GM12878 (cell line): ENCODE measurements around the gene ACSL4. TPM values are rescaled to one million over a fixed set of nuclear protein-coding genes. Genes with fewer than 3 reads are reported as not detected.

Experiments used
- ATAC-seq: fragments of 200-7000 bp; cut with Tn5 transposase; 3 replicates; pipeline ENCODE4 v1.9.1; 2020; ENCODE audit warnings: mild to moderate bottlenecking, moderate library complexity
- BruUV-seq: library from RNA; stranded (reverse); fragments of 400-500 nt; replicated peaks from 2 replicates; lab custom pipeline; 2021; lab: Mats Ljungman, UMichigan
- CTCF ChIA-PET: fragments of 300-600 bp; sonication (Branson Sonifier 250); formaldehyde crosslinking; extraction: SDS; loops from one replicate; lab custom pipeline; 2021; ENCODE audit warnings: inconsistent platforms; lab: Yijun Ruan, JAX
- POLR2A ChIA-PET: fragments of 350-600 bp; formaldehyde crosslinking; extraction: SDS; loops from one replicate; lab custom pipeline; 2021; ENCODE audit warnings: inconsistent platforms; lab: Charles Lee
- RAD21 ChIA-PET: fragments of 300-600 bp; sonication (Branson Sonifier 250); formaldehyde crosslinking; loops from one replicate; lab custom pipeline; 2023; ENCODE audit warnings: antibody characterized with exemption; ENCODE audit not compliant: unreplicated experiment; lab: Charles Lee
- SMC1A ChIA-PET: fragments of 300-600 bp; sonication (Branson Sonifier 250); formaldehyde crosslinking; loops from one replicate; lab custom pipeline; 2023; ENCODE audit not compliant: unreplicated experiment, uncharacterized antibody; lab: Charles Lee
- DNase-seq: peaks from one replicate; pipeline ENCODE4 v3.0.0-alpha.2; 2011; ENCODE audit warnings: low read depth, low spot score
- FAIRE-seq: peaks from 3 replicates; lab custom pipeline; 2011; peaks lifted over from hg19 to GRCh38; lab: Jason Lieb, UNC
- H2AFZ ChIP-seq: 2 replicates; pipeline ENCODE4 v1.6.0; 2011; ENCODE audit warnings: low read depth, low read length, control low read depth; ENCODE audit not compliant: control insufficient read depth
- H3K27ac ChIP-seq: 2 replicates; pipeline ENCODE4 v1.5.1; 2011; ENCODE audit warnings: control low read depth; ENCODE audit not compliant: control insufficient read depth, insufficient read depth
- H3K27me3 ChIP-seq, 2 experiments: replicated peaks in 1 of 2; 2 replicates each; pipeline versions ENCODE4 v1.6.0 to v1.6.1; 2011; ENCODE audit warnings: low read length in 1 of 2; ENCODE audit not compliant: control insufficient read depth in 2 of 2, insufficient read depth in 2 of 2
- H3K36me3 ChIP-seq, 2 experiments: 2 replicates each; pipeline ENCODE4 v1.5.1; 2011; ENCODE audit warnings: low read length in 1 of 2; ENCODE audit not compliant: control insufficient read depth in 2 of 2, insufficient read depth in 2 of 2
- H3K4me1 ChIP-seq: 2 replicates; pipeline ENCODE4 v1.6.1; 2011; ENCODE audit warnings: mild to moderate bottlenecking, low read length, moderate library complexity, mixed read lengths; ENCODE audit not compliant: control insufficient read depth, insufficient read depth
- H3K4me2 ChIP-seq: 2 replicates; pipeline ENCODE4 v1.6.0; 2011; ENCODE audit warnings: control low read depth; ENCODE audit not compliant: control insufficient read depth, insufficient read depth
- H3K4me3 ChIP-seq: fragments of 200-600 bp; sonication (generic); 2 replicates; pipeline ENCODE4 v1.5.1; 2016
- H3K79me2 ChIP-seq: 2 replicates; pipeline ENCODE4 v1.6.0; 2011; ENCODE audit warnings: low read length; ENCODE audit not compliant: control insufficient read depth, insufficient read depth
- H3K9ac ChIP-seq: 2 replicates; pipeline ENCODE4 v1.8.0; 2011; ENCODE audit warnings: low read length, control low read depth, mixed read lengths; ENCODE audit not compliant: control insufficient read depth, insufficient read depth
- H3K9me3 ChIP-seq: replicated peaks from 3 replicates; pipeline ENCODE4 v1.5.1; 2011; ENCODE audit warnings: mild to moderate bottlenecking, low read length; ENCODE audit not compliant: control insufficient read depth, insufficient read depth
- H4K20me1 ChIP-seq: 2 replicates; pipeline ENCODE4 v1.6.0; 2011; ENCODE audit not compliant: control insufficient read depth, insufficient read depth
- CHD2 ChIP-seq: IDR thresholded peaks from 2 replicates; pipeline ENCODE4 v1.6.1; 2011; ENCODE audit warnings: low read depth, low read length, improper control_type of control experiment, borderline replicate concordance
- CREM ChIP-seq: IDR thresholded peaks from 2 replicates; pipeline ENCODE4 v1.6.1; 2014; ENCODE audit warnings: antibody characterized with exemption, low read depth
- EED ChIP-seq: sonication (generic); IDR thresholded peaks from 2 replicates; pipeline ENCODE4 v1.6.1; 2016; ENCODE audit warnings: antibody characterized with exemption, low read depth
- EGR1 ChIP-seq, 2 experiments: IDR thresholded peaks; 1 replicate in 1 of 2; 2 replicates in 1 of 2; pipeline ENCODE4 v1.6.1; 2011 to 2012; ENCODE audit warnings: low read depth in 2 of 2, low read length in 2 of 2, borderline replicate concordance in 1 of 2, mild to moderate bottlenecking in 1 of 2, moderate library complexity in 1 of 2
- IRF4 ChIP-seq: IDR thresholded peaks from 2 replicates; pipeline ENCODE4 v1.6.1; 2011; ENCODE audit warnings: low read depth, low read length
- JUND ChIP-seq: IDR thresholded peaks from 2 replicates; pipeline ENCODE4 v1.6.1; 2012; ENCODE audit warnings: low read depth, mild to moderate bottlenecking, low read length, improper control_type of control experiment, moderate library complexity
- NBN ChIP-seq: fragments of 450-650 bp; IDR thresholded peaks from 2 replicates; pipeline ENCODE4 v1.6.1; 2016
- RB1 ChIP-seq: fragments of 450-650 bp; formaldehyde crosslinking; IDR thresholded peaks from 2 replicates; pipeline ENCODE4 v1.6.1; 2017; ENCODE audit warnings: mild to moderate bottlenecking, borderline replicate concordance
- SMAD5 ChIP-seq: IDR thresholded peaks from 2 replicates; pipeline ENCODE4 v1.6.1; 2016; ENCODE audit warnings: antibody characterized with exemption, low read depth
- SMARCA5 ChIP-seq: fragments of 450-650 bp; IDR thresholded peaks from 2 replicates; pipeline ENCODE4 v1.6.1; 2017; ENCODE audit warnings: mild to moderate bottlenecking
- SREBF2 ChIP-seq: IDR thresholded peaks from 2 replicates; pipeline ENCODE4 v1.6.1; 2012; ENCODE audit warnings: mild to moderate bottlenecking, low read length
- SRF ChIP-seq, 2 experiments: IDR thresholded peaks; 2 replicates each; pipeline ENCODE4 v1.6.1; 2011; ENCODE audit warnings: low read depth in 2 of 2, low read length in 2 of 2, mild to moderate bottlenecking in 1 of 2, moderate library complexity in 1 of 2
- TARDBP ChIP-seq: IDR thresholded peaks from 2 replicates; pipeline ENCODE4 v1.6.1; 2016; ENCODE audit warnings: borderline replicate concordance
- YY1 ChIP-seq: IDR thresholded peaks from 2 replicates; pipeline ENCODE4 v1.6.1; 2011; ENCODE audit warnings: low read depth, mild to moderate bottlenecking, low read length
- ZZZ3 ChIP-seq: IDR thresholded peaks from 2 replicates; pipeline ENCODE4 v1.6.1; 2011; ENCODE audit warnings: low read depth; ENCODE audit not compliant: control insufficient read depth, insufficient read length
- WGBS: methylation state at CpG from one replicate; pipeline ENCODE4 v1.1.6; 2016; ENCODE audit warnings: low lambda C conversion rate; ENCODE audit not compliant: insufficient replicate concordance, insufficient coverage; ENCODE audit errors: missing lambda C conversion rate; 5-methylcytosine and 5-hydroxymethylcytosine counted together
- in situ Hi-C: fragments of 300-500 bp; cut with MboI; formaldehyde crosslinking; loops from 9 replicates; pipeline ENCODE4 v1.14.3; 2018; ENCODE audit warnings: mixed read lengths
- intact Hi-C: fragments of 100-400 bp; cut with micrococcal nuclease; formaldehyde crosslinking; loops from one replicate; pipeline ENCODE4 v1.14.2; 2022; ENCODE audit not compliant: unreplicated experiment
- polyA plus RNA-seq, 11 experiments: library from polyadenylated mRNA; depleted of rRNA in 4 of 11; unstranded in 6 of 11; stranded (reverse) in 5 of 11; fragments of >200 nt; fragmentation: Nextera tagmentation in 4 of 11; fragmentation: Illumina TruSeq in 1 of 11; extraction: Ambion mirVana in 4 of 11; extraction: Trizol in 1 of 11; gene quantifications; 1 replicate in 1 of 11; 2 replicates in 10 of 11; pipeline versions ENCODE4 v1.2.1 to v1.2.3, GENCODE V29; 2011 to 2016; ENCODE audit warnings: inconsistent platforms in 2 of 11, missing spikeins in 2 of 11, low read depth in 1 of 11
- total RNA-seq, 4 experiments: library from RNA; depleted of rRNA in 3 of 4; stranded (reverse); fragments of >200 nt in 3 of 4; fragmentation: Illumina TruSeq in 1 of 4; extraction: Trizol in 1 of 4; gene quantifications; 2 replicates each; pipeline versions ENCODE4 v1.2.1 to v1.2.3, GENCODE V29; 2013 to 2021
- TF ChIP-seq, protein P1 (sequence below): fragments of 150-350 bp; IDR thresholded peaks from 2 replicates; pipeline ENCODE4 v1.6.1; 2014; ENCODE audit warnings: mild to moderate bottlenecking, low read depth, low read length

ACSL4 gene
- total and polyA plus RNA-seq, 10 of the 15 experiments (the other 5 are each of a cell fraction or from before 2014, with no cell fraction given) = 20.7 to 66.6 (median 45.4) TPM

DNA sequence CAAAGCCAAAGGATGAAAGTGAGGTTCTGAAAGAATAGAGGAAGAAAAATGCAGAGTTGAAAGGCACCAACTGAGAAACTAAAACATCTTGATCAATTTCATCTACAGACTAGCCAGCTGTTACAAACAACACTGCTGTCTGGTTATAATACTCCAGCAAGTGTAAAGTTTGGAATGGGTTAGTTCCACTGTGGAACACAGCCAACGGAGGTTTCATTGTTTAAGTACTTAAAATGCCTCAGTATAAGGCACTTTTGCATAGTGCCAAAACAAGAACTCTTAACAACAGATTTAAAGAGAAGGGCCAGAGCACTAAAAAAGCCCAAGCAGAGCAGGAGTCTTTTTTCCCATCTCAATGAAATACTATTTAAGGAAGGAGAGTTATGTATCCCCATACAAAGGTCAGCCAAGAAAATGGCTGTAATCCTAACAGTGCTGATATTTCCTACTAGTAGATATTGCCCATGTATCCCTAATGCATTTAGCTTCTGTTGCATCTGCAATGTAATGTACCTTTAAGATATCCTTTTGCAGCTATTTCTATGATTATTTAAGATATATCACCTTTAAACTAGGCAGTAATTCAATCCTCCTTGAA lies 16.5 kb downstream of the ACSL4 start:
- no peak overlapping the region for H3K4me3 ChIP-seq
- POLR2A ChIA-PET = interaction anchor here (0.9 kb wide), 1 partner anchor 137 kb away, joined by 4 read pairs; no protein-coding TSS in a partner anchor
- H3K9ac ChIP-seq = no peak overlapping the region
- DNase-seq = no peak
- in situ Hi-C loops (loop anchor here (5.0 kb wide), 2 partner anchors 141 to 166 kb away; no protein-coding TSS in a partner anchor), intact Hi-C loops (no loop called here)
- FAIRE-seq = no peak
- H2AFZ ChIP-seq = no peak overlapping the region
- TF ChIP-seq SMARCA5 = no peak
- SMC1A ChIA-PET = interaction anchor here (1.3 to 15.3 kb wide), 6 partner anchors 12 to 173 kb away, joined by 3 to 403 read pairs (median 4); no protein-coding TSS in a partner anchor
- no peak overlapping the region for H3K27ac ChIP-seq
- H3K36me3 ChIP-seq = no peaks in the 10 kb centered on the region
- no peaks in the 10 kb centered on the region for H3K9me3 ChIP-seq
- H3K4me2 ChIP-seq = no peak overlapping the region
- CTCF ChIA-PET = interaction anchor here (8.6 to 13.2 kb wide), 2 partner anchors 140 to 172 kb away, joined by 202 to 337 read pairs; no protein-coding TSS in a partner anchor
- H3K4me1 ChIP-seq = peaks cover 10% of the 10 kb centered on the region
- ATAC-seq = no peak
- no TSS peak for BruUV-seq
- H3K79me2 ChIP-seq = peaks cover 13% of the 10 kb centered on the region
- no peaks in the 10 kb centered on the region for H4K20me1 ChIP-seq
- H3K27me3 ChIP-seq = no peaks in the 10 kb centered on the region
- 42% methylated on average over 1 of the region's 1 CpG for WGBS
- RAD21 ChIA-PET = no interaction called here

DNA sequence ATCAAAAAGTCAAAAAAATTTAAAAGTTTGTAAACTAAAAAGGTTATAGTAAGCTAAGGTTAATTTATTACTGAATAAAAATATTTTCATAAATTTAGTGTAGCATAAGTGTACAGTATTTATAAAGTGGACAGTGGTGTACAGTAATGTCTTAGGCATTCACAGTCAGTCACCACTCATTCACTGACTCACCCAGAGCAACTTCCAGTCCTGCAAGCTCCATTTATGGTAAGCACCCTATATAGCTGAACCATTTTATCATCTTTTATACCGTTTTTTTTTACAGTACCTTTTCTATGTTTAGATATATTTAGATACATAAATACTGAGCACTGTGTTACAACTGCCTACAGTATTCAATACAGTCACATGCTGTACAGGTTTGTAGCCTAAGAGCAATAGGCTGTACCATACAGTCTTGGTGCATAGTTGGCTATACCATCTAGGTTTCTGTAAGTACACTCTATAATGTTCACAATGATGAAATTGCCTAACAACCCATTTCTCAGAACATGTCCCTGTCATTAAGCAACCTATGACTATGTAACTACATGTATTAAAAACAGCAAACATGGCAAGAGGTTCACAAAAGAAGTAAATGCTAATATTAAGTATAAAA lies 18.6 kb downstream of the ACSL4 start:
- H3K9ac ChIP-seq = no peak overlapping the region
- FAIRE-seq (no peak), DNase-seq (no peak), ATAC-seq (peak; percentile 16; the same call in 2 of the 3 replicates)
- ChIA-PET SMC1A (interaction anchor here (0.7 to 15.3 kb wide), 14 partner anchors 13 to 432 kb away, joined by 3 to 403 read pairs (median 14); no protein-coding TSS in a partner anchor), POLR2A (interaction anchor here (0.7 to 1.0 kb wide), 3 partner anchors 19 to 172 kb away, joined by 3 read pairs; no protein-coding TSS in a partner anchor), RAD21 (interaction anchor here (0.7 to 8.3 kb wide), 14 partner anchors 14 to 432 kb away, joined by 3 to 257 read pairs (median 7); partner anchors contain the start of gene ACSL4), CTCF (interaction anchor here (0.7 to 13.2 kb wide), 18 partner anchors 9 to 432 kb away, joined by 3 to 337 read pairs (median 9); partner anchors contain the start of gene ACSL4)
- no peaks in the 10 kb centered on the region for H4K20me1 ChIP-seq
- H3K79me2 ChIP-seq = peaks cover 14% of the 10 kb centered on the region
- peaks cover 3% of the 10 kb centered on the region for H3K4me1 ChIP-seq
- H2AFZ ChIP-seq = no peak overlapping the region
- no peak overlapping the region for H3K27ac ChIP-seq
- WGBS = 0% methylated on average over 1 of the region's 1 CpG
- H3K27me3 ChIP-seq = no peaks in the 10 kb centered on the region
- BruUV-seq = no TSS peak
- in situ Hi-C loops = no loop called here
- H3K9me3 ChIP-seq = no peaks in the 10 kb centered on the region
- H3K36me3 ChIP-seq = no peaks in the 10 kb centered on the region
- intact Hi-C loops = loop anchor here (5.0 kb wide), 1 partner anchor 58 kb away; no protein-coding TSS in a partner anchor
- H3K4me3 ChIP-seq = no peak overlapping the region
- H3K4me2 ChIP-seq = no peak overlapping the region
- no peak for TF ChIP-seq TARDBP
- TF ChIP-seq NBN = no peak
- no peak for TF ChIP-seq EED
- no peak for TF ChIP-seq JUND
- no peak for TF ChIP-seq EGR1 (IDR thresholded peaks at IDR 0.05; ENCODE audit: borderline replicate concordance in 1 of 2, low read depth in 2 of 2, low read length in 2 of 2)
- TF ChIP-seq IRF4 = no peak
- TF ChIP-seq SRF (IDR thresholded peaks at IDR 0.05; ENCODE audit: low read depth in 2 of 2, low read length in 2 of 2) = no peak
- no peak for TF ChIP-seq CREM
- TF ChIP-seq RB1 = no peak
- no peak for TF ChIP-seq SMAD5
- no peak for TF ChIP-seq ZZZ3
- no peak for TF ChIP-seq YY1
- TF ChIP-seq CHD2 = no peak
- TF ChIP-seq, protein P1, sequence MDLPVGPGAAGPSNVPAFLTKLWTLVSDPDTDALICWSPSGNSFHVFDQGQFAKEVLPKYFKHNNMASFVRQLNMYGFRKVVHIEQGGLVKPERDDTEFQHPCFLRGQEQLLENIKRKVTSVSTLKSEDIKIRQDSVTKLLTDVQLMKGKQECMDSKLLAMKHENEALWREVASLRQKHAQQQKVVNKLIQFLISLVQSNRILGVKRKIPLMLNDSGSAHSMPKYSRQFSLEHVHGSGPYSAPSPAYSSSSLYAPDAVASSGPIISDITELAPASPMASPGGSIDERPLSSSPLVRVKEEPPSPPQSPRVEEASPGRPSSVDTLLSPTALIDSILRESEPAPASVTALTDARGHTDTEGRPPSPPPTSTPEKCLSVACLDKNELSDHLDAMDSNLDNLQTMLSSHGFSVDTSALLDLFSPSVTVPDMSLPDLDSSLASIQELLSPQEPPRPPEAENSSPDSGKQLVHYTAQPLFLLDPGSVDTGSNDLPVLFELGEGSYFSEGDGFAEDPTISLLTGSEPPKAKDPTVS = no peak
- TF ChIP-seq SREBF2 = no peak
